Stimulated activated CD8-positive, alpha-beta memory T cell treated with anti-CD3 and anti-CD28 coated beads, Interleukin-2, amount 100 ng/mL, for 1 hour (primary cell): ENCODE data around the gene PHF20.
"Not testable (repeated sequence)": the region's sequence is repeated elsewhere in the genome, so short reads cannot be mapped to it uniquely, and the experiment has no call there.

Experiments
- DNase-seq, 2 donors: peaks; one replicate each; pipeline ENCODE4 v3.0.0-alpha.2; 2020; ENCODE audit warnings: low read depth in 2 of 2

The PHF20 gene

GRCh38 chr20:35918021-35918420 is 146.2 kb downstream of the PHF20 start:
- no peak for DNase-seq

- no peak for DNase-seq
Observed at GRCh38 chr20:35920523-35920922, 148.7 kb downstream of the PHF20 start.

- no peak for DNase-seq
Observed at GRCh38 chr20:35929301-35929700, 157.5 kb downstream of the PHF20 start.

GRCh38 chr20:35934050-35934449 is 162.2 kb downstream of the PHF20 start:
- no peak for DNase-seq

- no peak for DNase-seq
Observed at GRCh38 chr20:35939264-35939663, 167.4 kb downstream of the PHF20 start.

- DNase-seq, result no peak
Observed at GRCh38 chr20:35941620-35942019, 169.8 kb downstream of the PHF20 start.

- DNase-seq, result no peak
Observed at GRCh38 chr20:35942243-35942642, 170.4 kb downstream of the PHF20 start.

- DNase-seq, result no peak
Observed at GRCh38 chr20:35947489-35947888, 175.7 kb downstream of the PHF20 start.

GRCh38 chr20:35947907-35948306 is 176.1 kb downstream of the PHF20 start:
- DNase-seq, result no peak

GRCh38 chr20:35950093-35950492 is 178.3 kb downstream of the PHF20 start:
- DNase-seq, result no peak

- DNase-seq, result not testable (repeated sequence)
Observed at GRCh38 chr20:35952080-35952479, 180.3 kb downstream of the PHF20 start.

- DNase-seq, result no peak
Observed at GRCh38 chr20:35952480-35953386, 180.9 kb downstream of the PHF20 start.

- peak; percentile 33 to 43 for DNase-seq
Observed at GRCh38 chr20:35953387-35954199, 181.8 kb downstream of the PHF20 start.

- peak; percentile 91 to 93 for DNase-seq
Observed at GRCh38 chr20:35954200-35954906, 182.5 kb downstream of the PHF20 start, which contains the start of gene SCAND1. Gene SCAND1, minus strand, starts transcription at chr20:35954502. Its CDS starts 218 bp downstream, at chr20:35954284.

GRCh38 chr20:35954907-35955251 is 183.1 kb downstream of the PHF20 start:
- DNase-seq, result peak in 1 of 2 donors; percentile 13

- DNase-seq, result no peak
Observed at GRCh38 chr20:35956616-35957015, 184.8 kb downstream of the PHF20 start.

GRCh38 chr20:35959291-35959690 is 187.5 kb downstream of the PHF20 start:
- DNase-seq, result not testable (repeated sequence)

GRCh38 chr20:35963878-35964277 is 192.1 kb downstream of the PHF20 start:
- DNase-seq, result no peak

GRCh38 chr20:35967979-35968640 is 196.3 kb downstream of the PHF20 start, which contains the start of gene CNBD2:
Gene CNBD2, plus strand, starts transcription at chr20:35968590. Its CDS starts 173 bp downstream, at chr20:35968763.
- no peak for DNase-seq

- DNase-seq, result no peak
Observed at GRCh38 chr20:35968930-35969329, 197.1 kb downstream of the PHF20 start.

GRCh38 chr20:35971981-35972380 is 200.2 kb downstream of the PHF20 start:
- no peak for DNase-seq
